HEK293 (cell line): ENCODE results near the gene LUC7L2.

Experiments
- CTCF ChIA-PET: fragments of 350-600 bp; formaldehyde crosslinking; extraction: SDS; loops from one replicate; lab custom pipeline; 2021; ENCODE audit warnings: antibody characterized with exemption; lab: Yijun Ruan, JAX
- POLR2A ChIA-PET: fragments of 300-600 bp; formaldehyde crosslinking; extraction: SDS; loops from one replicate; lab custom pipeline; 2020; ENCODE audit warnings: antibody characterized with exemption, inconsistent platforms; lab: Yijun Ruan, JAX
- H3K27ac ChIP-seq: fragments of 200-500 bp; sonication (Bioruptor generic); 2 replicates; pipeline ENCODE4 v1.5.1; 2014; ENCODE audit warnings: low read depth, low read length, control low read depth, inconsistent platforms; ENCODE audit errors: extremely low read depth
- H3K36me3 ChIP-seq, 2 experiments: fragments of 200-500 bp in 1 of 2; sonication (Bioruptor generic) in 1 of 2; 1 replicate in 1 of 2; 2 replicates in 1 of 2; pipeline ENCODE4 v1.5.1; 2014 to 2017; ENCODE audit warnings: inconsistent platforms in 2 of 2, low read length in 2 of 2; ENCODE audit not compliant: control insufficient read depth in 2 of 2, insufficient read depth in 1 of 2
- H3K4me1 ChIP-seq: fragments of 200-500 bp; sonication (Bioruptor generic); 2 replicates; pipeline ENCODE4 v1.5.1; 2014; ENCODE audit warnings: mild to moderate bottlenecking, low read length, inconsistent platforms; ENCODE audit not compliant: control insufficient read depth, insufficient read depth
- H3K4me3 ChIP-seq: 2 replicates; pipeline ENCODE4 v1.5.1; 2011; ENCODE audit warnings: low read depth, mild to moderate bottlenecking, control low read depth, low read length, moderate library complexity
- H3K9me3 ChIP-seq: fragments of 200-500 bp; sonication (Bioruptor generic); 2 replicates; pipeline ENCODE4 v1.5.1; 2014; ENCODE audit warnings: low read depth, low read length, inconsistent platforms; ENCODE audit not compliant: control insufficient read depth, insufficient read depth
- GLIS1 ChIP-seq: fragments of 450-650 bp; formaldehyde crosslinking; IDR thresholded peaks from 2 replicates; pipeline ENCODE4 v1.5.1; 2016; ENCODE audit warnings: missing biosample characterization, missing genetic modification characterization
- GLIS2 ChIP-seq: fragments of 450-650 bp; formaldehyde crosslinking; IDR thresholded peaks from 2 replicates; pipeline ENCODE4 v1.5.1; 2016; ENCODE audit warnings: missing biosample characterization, missing genetic modification characterization
- YY2 ChIP-seq: fragments of 450-650 bp; formaldehyde crosslinking; IDR thresholded peaks from 2 replicates; pipeline ENCODE4 v1.5.1; 2016; ENCODE audit warnings: missing biosample characterization, missing genetic modification characterization
- ZBTB1 ChIP-seq: fragments of 450-650 bp; formaldehyde crosslinking; IDR thresholded peaks from 2 replicates; pipeline ENCODE4 v1.5.1; 2016; ENCODE audit warnings: missing biosample characterization, missing genetic modification characterization
- ZBTB21 ChIP-seq: fragments of 450-650 bp; formaldehyde crosslinking; IDR thresholded peaks from 2 replicates; pipeline ENCODE4 v1.5.1; 2017; ENCODE audit warnings: missing biosample characterization, missing genetic modification characterization
- ZFHX2 ChIP-seq: fragments of 450-650 bp; formaldehyde crosslinking; conservative IDR thresholded peaks from 2 replicates; pipeline ENCODE4 v1.5.1; 2016; ENCODE audit warnings: missing biosample characterization, missing genetic modification characterization
- ZNF112 ChIP-seq: fragments of 450-650 bp; formaldehyde crosslinking; IDR thresholded peaks from 2 replicates; pipeline ENCODE4 v1.5.0; 2017; ENCODE audit warnings: missing biosample characterization, missing genetic modification characterization
- ZNF133 ChIP-seq: fragments of 450-650 bp; formaldehyde crosslinking; IDR thresholded peaks from 2 replicates; pipeline ENCODE4 v1.5.1; 2016; ENCODE audit warnings: missing biosample characterization, missing genetic modification characterization
- ZNF169 ChIP-seq: fragments of 450-650 bp; formaldehyde crosslinking; IDR thresholded peaks from 2 replicates; pipeline ENCODE4 v1.5.1; 2016; ENCODE audit warnings: missing biosample characterization, missing genetic modification characterization
- ZNF19 ChIP-seq: fragments of 450-650 bp; formaldehyde crosslinking; IDR thresholded peaks from 2 replicates; pipeline ENCODE4; 2016; ENCODE audit warnings: missing biosample characterization, missing genetic modification characterization, low read depth
- ZNF266 ChIP-seq: fragments of 450-650 bp; formaldehyde crosslinking; IDR thresholded peaks from 2 replicates; pipeline ENCODE4 v1.5.1; 2016; ENCODE audit warnings: missing biosample characterization, missing genetic modification characterization, low read depth
- ZNF571 ChIP-seq: fragments of 450-650 bp; formaldehyde crosslinking; IDR thresholded peaks from 2 replicates; pipeline ENCODE4 v1.5.0; 2017; ENCODE audit warnings: missing biosample characterization, missing genetic modification characterization
- ZNF707 ChIP-seq: fragments of 450-650 bp; formaldehyde crosslinking; IDR thresholded peaks from 2 replicates; pipeline ENCODE4 v1.5.1; 2016; ENCODE audit warnings: missing biosample characterization, missing genetic modification characterization
- ZNF777 ChIP-seq: fragments of 450-650 bp; formaldehyde crosslinking; IDR thresholded peaks from 2 replicates; pipeline ENCODE4 v1.5.1; 2017; ENCODE audit warnings: missing biosample characterization, missing genetic modification characterization, borderline replicate concordance
- ZNF785 ChIP-seq: fragments of 450-650 bp; formaldehyde crosslinking; IDR thresholded peaks from 2 replicates; pipeline ENCODE4 v1.5.1; 2016; ENCODE audit warnings: missing biosample characterization, missing genetic modification characterization
- ZNF792 ChIP-seq: fragments of 450-650 bp; formaldehyde crosslinking; IDR thresholded peaks from 2 replicates; pipeline ENCODE4 v1.5.1; 2016; ENCODE audit warnings: missing biosample characterization, missing genetic modification characterization
- ZNF843 ChIP-seq: fragments of 450-650 bp; formaldehyde crosslinking; IDR thresholded peaks from 2 replicates; pipeline ENCODE4 v1.5.1; 2016; ENCODE audit warnings: missing biosample characterization, missing genetic modification characterization
- ZXDB ChIP-seq: fragments of 450-650 bp; formaldehyde crosslinking; IDR thresholded peaks from 2 replicates; pipeline ENCODE4 v1.5.1; 2016; ENCODE audit warnings: missing biosample characterization, missing genetic modification characterization
- TF ChIP-seq, protein P1 (sequence below): fragments of 450-650 bp; formaldehyde crosslinking; IDR thresholded peaks from 2 replicates; pipeline ENCODE4 v1.5.1; 2016; ENCODE audit warnings: missing biosample characterization, missing genetic modification characterization
- TF ChIP-seq, protein P2 (sequence below): fragments of 450-650 bp; formaldehyde crosslinking; conservative IDR thresholded peaks from 2 replicates; pipeline ENCODE4 v1.5.1; 2016; ENCODE audit warnings: low read depth, missing biosample characterization, missing genetic modification characterization
- TF ChIP-seq, protein P3 (sequence below): fragments of 450-650 bp; formaldehyde crosslinking; IDR thresholded peaks from 2 replicates; pipeline ENCODE4 v1.5.1; 2016; ENCODE audit warnings: missing biosample characterization, missing genetic modification characterization
- TF ChIP-seq, protein P4 (sequence below): fragments of 450-650 bp; formaldehyde crosslinking; IDR thresholded peaks from 2 replicates; pipeline ENCODE4 v1.5.1; 2016; ENCODE audit warnings: missing biosample characterization, missing genetic modification characterization
- TF ChIP-seq, protein P5 (sequence below): fragments of 450-650 bp; formaldehyde crosslinking; IDR thresholded peaks from 2 replicates; pipeline ENCODE4 v1.5.1; 2016; ENCODE audit warnings: missing biosample characterization, missing genetic modification characterization

Gene LUC7L2

DNA sequence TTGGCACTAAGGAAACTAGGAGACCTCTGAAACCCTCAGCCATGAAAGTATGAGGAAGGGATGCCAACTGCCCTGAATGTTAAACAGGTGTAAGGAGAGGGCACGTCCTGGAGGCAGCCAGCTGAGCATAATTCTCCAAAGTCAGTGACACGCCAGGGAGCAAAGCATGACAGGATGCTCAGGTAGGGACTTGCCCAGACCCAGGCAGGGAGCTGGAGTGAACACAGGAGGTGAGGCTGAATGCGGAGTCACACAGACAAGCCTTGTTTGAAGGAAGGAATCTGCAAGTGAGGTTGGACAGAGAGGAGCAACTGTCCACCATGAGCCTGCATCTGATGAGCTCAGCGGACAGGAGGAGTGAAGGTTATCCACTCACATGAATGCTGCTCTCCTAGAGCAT is 82.3 kb downstream of the LUC7L2 start (continued):
- TF ChIP-seq, protein P1, sequence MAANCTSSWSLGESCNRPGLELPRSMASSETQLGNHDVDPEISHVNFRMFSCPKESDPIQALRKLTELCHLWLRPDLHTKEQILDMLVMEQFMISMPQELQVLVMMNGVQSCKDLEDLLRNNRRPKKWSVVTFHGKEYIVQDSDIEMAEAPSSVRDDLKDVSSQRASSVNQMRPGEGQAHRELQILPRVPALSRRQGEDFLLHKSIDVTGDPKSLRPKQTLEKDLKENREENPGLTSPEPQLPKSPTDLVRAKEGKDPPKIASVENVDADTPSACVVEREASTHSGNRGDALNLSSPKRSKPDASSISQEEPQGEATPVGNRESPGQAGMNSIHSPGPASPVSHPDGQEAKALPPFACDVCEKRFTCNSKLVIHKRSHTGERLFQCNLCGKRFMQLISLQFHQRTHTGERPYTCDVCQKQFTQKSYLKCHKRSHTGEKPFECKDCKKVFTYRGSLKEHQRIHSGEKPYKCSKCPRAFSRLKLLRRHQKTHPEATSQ (tag by site-specific recombination): no peak
- TF ChIP-seq ZNF266 (no peak), ZNF19 (tag by site-specific recombination) (no peak), GLIS2 (tag by site-specific recombination) (no peak), ZBTB1 (tag by site-specific recombination) (no peak)

DNA sequence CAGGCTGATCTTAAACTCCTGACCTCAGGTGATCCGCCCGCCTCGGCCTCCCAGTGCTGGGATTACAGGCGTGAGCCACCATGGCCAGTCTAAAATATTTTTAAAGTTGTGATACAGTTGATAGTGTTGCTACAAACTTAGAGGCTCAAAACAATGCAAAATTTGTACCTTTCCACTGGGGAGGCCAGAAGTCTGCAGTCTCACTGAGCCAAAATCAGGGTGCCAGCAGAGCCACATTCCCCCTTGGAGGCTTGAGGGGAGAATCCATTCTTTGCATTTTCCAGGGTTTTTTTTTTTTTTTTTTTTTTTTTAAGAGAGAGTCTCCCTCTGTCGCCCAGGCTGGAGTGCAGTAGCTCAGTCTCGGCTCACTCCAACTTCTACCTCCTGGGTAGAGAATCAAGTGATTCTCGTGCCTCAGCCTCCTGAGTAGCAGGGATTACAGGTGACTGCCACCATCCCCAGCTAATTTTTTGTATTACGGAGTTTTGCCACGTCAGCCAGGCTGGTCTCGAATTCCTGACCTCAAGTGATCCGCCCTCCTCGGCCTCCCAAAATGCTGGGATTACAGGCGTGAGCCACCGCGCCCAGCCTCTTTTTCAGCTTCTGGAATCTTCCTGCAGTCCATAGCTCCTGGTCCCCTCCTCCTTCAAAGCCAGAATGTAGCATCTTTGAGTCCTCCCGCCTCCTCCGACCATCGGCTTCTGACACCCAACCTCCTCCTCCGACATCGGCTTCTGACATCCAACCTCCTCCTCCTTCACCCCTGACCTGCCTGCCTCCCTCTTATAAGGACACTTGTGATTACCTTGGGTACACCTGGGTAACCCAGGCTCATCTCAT is 86.6 kb downstream of the LUC7L2 start:
- ChIA-PET POLR2A (no interaction called here), CTCF (interaction anchor here (5.7 kb wide), 1 partner anchor 12 kb away, joined by 32 read pairs; no protein-coding TSS in a partner anchor)
- H3K27ac ChIP-seq: no peak overlapping the region
- no peak overlapping the region for H3K4me3 ChIP-seq
- no peaks in the 10 kb centered on the region for H3K36me3 ChIP-seq
- no peaks in the 10 kb centered on the region for H3K9me3 ChIP-seq
- no peak for TF ChIP-seq ZBTB21 (tag by site-specific recombination)
- TF ChIP-seq, protein P2, sequence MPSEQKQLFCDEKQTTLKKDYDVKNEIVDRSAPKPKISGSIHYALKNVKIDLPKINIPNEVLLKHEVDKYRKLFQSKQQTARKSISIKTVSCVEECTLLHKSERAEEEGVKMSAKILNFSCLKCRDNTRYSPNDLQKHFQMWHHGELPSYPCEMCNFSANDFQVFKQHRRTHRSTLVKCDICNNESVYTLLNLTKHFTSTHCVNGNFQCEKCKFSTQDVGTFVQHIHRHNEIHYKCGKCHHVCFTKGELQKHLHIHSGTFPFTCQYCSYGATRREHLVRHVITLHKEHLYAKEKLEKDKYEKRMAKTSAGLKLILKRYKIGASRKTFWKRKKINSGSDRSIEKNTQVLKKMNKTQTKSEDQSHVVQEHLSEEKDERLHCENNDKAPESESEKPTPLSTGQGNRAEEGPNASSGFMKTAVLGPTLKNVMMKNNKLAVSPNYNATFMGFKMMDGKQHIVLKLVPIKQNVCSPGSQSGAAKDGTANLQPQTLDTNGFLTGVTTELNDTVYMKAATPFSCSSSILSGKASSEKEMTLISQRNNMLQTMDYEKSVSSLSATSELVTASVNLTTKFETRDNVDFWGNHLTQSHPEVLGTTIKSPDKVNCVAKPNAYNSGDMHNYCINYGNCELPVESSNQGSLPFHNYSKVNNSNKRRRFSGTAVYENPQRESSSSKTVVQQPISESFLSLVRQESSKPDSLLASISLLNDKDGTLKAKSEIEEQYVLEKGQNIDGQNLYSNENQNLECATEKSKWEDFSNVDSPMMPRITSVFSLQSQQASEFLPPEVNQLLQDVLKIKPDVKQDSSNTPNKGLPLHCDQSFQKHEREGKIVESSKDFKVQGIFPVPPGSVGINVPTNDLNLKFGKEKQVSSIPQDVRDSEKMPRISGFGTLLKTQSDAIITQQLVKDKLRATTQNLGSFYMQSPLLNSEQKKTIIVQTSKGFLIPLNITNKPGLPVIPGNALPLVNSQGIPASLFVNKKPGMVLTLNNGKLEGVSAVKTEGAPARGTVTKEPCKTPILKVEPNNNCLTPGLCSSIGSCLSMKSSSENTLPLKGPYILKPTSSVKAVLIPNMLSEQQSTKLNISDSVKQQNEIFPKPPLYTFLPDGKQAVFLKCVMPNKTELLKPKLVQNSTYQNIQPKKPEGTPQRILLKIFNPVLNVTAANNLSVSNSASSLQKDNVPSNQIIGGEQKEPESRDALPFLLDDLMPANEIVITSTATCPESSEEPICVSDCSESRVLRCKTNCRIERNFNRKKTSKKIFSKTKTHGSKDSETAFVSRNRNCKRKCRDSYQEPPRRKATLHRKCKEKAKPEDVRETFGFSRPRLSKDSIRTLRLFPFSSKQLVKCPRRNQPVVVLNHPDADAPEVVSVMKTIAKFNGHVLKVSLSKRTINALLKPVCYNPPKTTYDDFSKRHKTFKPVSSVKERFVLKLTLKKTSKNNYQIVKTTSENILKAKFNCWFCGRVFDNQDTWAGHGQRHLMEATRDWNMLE (tag by site-specific recombination): no peak
- TF ChIP-seq ZNF707 (tag by site-specific recombination): no peak
- TF ChIP-seq ZNF112 (tag by site-specific recombination): no peak
- no peak for TF ChIP-seq ZNF777
- no peak for TF ChIP-seq ZNF571 (tag by site-specific recombination)
- TF ChIP-seq, protein P3, sequence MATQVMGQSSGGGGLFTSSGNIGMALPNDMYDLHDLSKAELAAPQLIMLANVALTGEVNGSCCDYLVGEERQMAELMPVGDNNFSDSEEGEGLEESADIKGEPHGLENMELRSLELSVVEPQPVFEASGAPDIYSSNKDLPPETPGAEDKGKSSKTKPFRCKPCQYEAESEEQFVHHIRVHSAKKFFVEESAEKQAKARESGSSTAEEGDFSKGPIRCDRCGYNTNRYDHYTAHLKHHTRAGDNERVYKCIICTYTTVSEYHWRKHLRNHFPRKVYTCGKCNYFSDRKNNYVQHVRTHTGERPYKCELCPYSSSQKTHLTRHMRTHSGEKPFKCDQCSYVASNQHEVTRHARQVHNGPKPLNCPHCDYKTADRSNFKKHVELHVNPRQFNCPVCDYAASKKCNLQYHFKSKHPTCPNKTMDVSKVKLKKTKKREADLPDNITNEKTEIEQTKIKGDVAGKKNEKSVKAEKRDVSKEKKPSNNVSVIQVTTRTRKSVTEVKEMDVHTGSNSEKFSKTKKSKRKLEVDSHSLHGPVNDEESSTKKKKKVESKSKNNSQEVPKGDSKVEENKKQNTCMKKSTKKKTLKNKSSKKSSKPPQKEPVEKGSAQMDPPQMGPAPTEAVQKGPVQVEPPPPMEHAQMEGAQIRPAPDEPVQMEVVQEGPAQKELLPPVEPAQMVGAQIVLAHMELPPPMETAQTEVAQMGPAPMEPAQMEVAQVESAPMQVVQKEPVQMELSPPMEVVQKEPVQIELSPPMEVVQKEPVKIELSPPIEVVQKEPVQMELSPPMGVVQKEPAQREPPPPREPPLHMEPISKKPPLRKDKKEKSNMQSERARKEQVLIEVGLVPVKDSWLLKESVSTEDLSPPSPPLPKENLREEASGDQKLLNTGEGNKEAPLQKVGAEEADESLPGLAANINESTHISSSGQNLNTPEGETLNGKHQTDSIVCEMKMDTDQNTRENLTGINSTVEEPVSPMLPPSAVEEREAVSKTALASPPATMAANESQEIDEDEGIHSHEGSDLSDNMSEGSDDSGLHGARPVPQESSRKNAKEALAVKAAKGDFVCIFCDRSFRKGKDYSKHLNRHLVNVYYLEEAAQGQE (tag by site-specific recombination): no peak
- no peak for TF ChIP-seq ZFHX2 (tag by site-specific recombination)
- TF ChIP-seq ZNF169: no peak
- TF ChIP-seq ZNF785 (tag by site-specific recombination): no peak
- TF ChIP-seq GLIS1 (tag by site-specific recombination): no peak
- no peak for TF ChIP-seq ZNF792 (tag by site-specific recombination)
- no peak for TF ChIP-seq ZNF843 (tag by site-specific recombination)
- TF ChIP-seq ZXDB (tag by site-specific recombination): no peak
- no peak for TF ChIP-seq YY2 (tag by site-specific recombination)
- TF ChIP-seq ZNF133: no peak
- TF ChIP-seq, protein P4, sequence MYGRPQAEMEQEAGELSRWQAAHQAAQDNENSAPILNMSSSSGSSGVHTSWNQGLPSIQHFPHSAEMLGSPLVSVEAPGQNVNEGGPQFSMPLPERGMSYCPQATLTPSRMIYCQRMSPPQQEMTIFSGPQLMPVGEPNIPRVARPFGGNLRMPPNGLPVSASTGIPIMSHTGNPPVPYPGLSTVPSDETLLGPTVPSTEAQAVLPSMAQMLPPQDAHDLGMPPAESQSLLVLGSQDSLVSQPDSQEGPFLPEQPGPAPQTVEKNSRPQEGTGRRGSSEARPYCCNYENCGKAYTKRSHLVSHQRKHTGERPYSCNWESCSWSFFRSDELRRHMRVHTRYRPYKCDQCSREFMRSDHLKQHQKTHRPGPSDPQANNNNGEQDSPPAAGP (tag by site-specific recombination): no peak
- TF ChIP-seq ZNF19 (tag by site-specific recombination): no peak
- TF ChIP-seq, protein P5, sequence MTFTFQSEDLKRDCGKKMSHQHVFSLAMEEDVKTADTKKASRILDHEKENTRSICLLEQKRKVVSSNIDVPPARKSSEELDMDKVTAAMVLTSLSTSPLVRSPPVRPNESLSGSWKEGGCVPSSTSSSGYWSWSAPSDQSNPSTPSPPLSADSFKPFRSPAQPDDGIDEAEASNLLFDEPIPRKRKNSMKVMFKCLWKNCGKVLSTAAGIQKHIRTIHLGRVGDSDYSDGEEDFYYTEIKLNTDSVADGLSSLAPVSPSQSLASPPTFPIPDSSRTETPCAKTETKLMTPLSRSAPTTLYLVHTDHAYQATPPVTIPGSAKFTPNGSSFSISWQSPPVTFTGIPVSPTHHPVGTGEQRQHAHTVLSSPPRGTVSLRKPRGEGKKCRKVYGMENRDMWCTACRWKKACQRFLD (tag by site-specific recombination): no peak
- no peaks in the 10 kb centered on the region for H3K4me1 ChIP-seq
